WTC11 (cell line): Measurements from ENCODE around the gene CGB8. TPM values are rescaled to one million over a fixed set of nuclear protein-coding genes. Genes with fewer than 3 reads are reported as not detected.

Source experiments
- ATF1 ChIP-seq: sonication (generic); formaldehyde crosslinking; IDR thresholded peaks from 2 replicates; pipeline ENCODE4 v1.8.1; 2023; ENCODE audit warnings: mild to moderate bottlenecking, moderate library complexity, missing genetic modification reagents
- ATF3 ChIP-seq: sonication (generic); formaldehyde crosslinking; conservative IDR thresholded peaks from 2 replicates; pipeline ENCODE4 v1.8.1; 2022; ENCODE audit warnings: mild to moderate bottlenecking, missing genetic modification reagents
- CDX4 ChIP-seq: fragments of 250-450 bp; sonication (Bioruptor Pico); IDR thresholded peaks from 2 replicates; pipeline ENCODE4 v1.9.0; 2021; ENCODE audit warnings: moderate library complexity, mild to moderate bottlenecking, inconsistent platforms, borderline replicate concordance
- CREM ChIP-seq: sonication (generic); formaldehyde crosslinking; IDR thresholded peaks from 2 replicates; pipeline ENCODE4 v1.8.1; 2022; ENCODE audit warnings: mild to moderate bottlenecking, missing genetic modification reagents, moderate library complexity
- EMX1 ChIP-seq: fragments of 250-450 bp; sonication (Bioruptor Pico); IDR thresholded peaks from 2 replicates; pipeline ENCODE4 v1.8.0; 2021; ENCODE audit warnings: mild to moderate bottlenecking
- ERG ChIP-seq: fragments of 250-450 bp; sonication (Bioruptor Pico); IDR thresholded peaks from 2 replicates; pipeline ENCODE4 v1.8.0; 2021; ENCODE audit warnings: mild to moderate bottlenecking
- ESRRA ChIP-seq: sonication (generic); formaldehyde crosslinking; IDR thresholded peaks from 2 replicates; pipeline ENCODE4 v1.8.1; 2022; ENCODE audit warnings: mild to moderate bottlenecking, missing genetic modification reagents, borderline replicate concordance
- ETV6 ChIP-seq: sonication (generic); formaldehyde crosslinking; IDR thresholded peaks from 2 replicates; pipeline ENCODE4 v1.8.1; 2022; ENCODE audit warnings: mild to moderate bottlenecking, missing genetic modification reagents
- FOXJ3 ChIP-seq: sonication (generic); formaldehyde crosslinking; IDR thresholded peaks from 2 replicates; pipeline ENCODE4 v1.9.0; 2021; ENCODE audit warnings: missing genetic modification reagents, mild to moderate bottlenecking, borderline replicate concordance
- GABPB1 ChIP-seq: sonication (generic); formaldehyde crosslinking; IDR thresholded peaks from 2 replicates; pipeline ENCODE4 v1.8.1; 2023; ENCODE audit warnings: mild to moderate bottlenecking, missing genetic modification reagents
- MAX ChIP-seq: sonication (generic); formaldehyde crosslinking; IDR thresholded peaks from 2 replicates; pipeline ENCODE4 v1.8.0; 2022; ENCODE audit warnings: mild to moderate bottlenecking, missing genetic modification reagents
- MXD4 ChIP-seq: fragments of 250-450 bp; sonication (Bioruptor Pico); IDR thresholded peaks from 2 replicates; pipeline ENCODE4 v1.8.0; 2021; ENCODE audit warnings: mild to moderate bottlenecking, moderate library complexity, borderline replicate concordance
- PRDM15 ChIP-seq: sonication (generic); formaldehyde crosslinking; IDR thresholded peaks from 2 replicates; pipeline ENCODE4 v1.8.0; 2022; ENCODE audit warnings: missing genetic modification reagents
- RORB ChIP-seq: fragments of 250-450 bp; sonication (Bioruptor Pico); IDR thresholded peaks from 2 replicates; pipeline ENCODE4 v1.9.0; 2021; ENCODE audit warnings: mild to moderate bottlenecking
- SMAD4 ChIP-seq: sonication (generic); formaldehyde crosslinking; IDR thresholded peaks from 2 replicates; pipeline ENCODE4 v1.8.0; 2022; ENCODE audit warnings: mild to moderate bottlenecking, missing genetic modification reagents
- TCF7 ChIP-seq: sonication (generic); formaldehyde crosslinking; IDR thresholded peaks from 2 replicates; pipeline ENCODE4 v1.8.0; 2022; ENCODE audit warnings: mild to moderate bottlenecking, low read depth, missing genetic modification reagents, moderate library complexity
- TP53 ChIP-seq: sonication (generic); formaldehyde crosslinking; IDR thresholded peaks from 2 replicates; pipeline ENCODE4 v1.8.1; 2023; ENCODE audit warnings: mild to moderate bottlenecking, missing genetic modification reagents
- ZBTB43 ChIP-seq: sonication (generic); formaldehyde crosslinking; IDR thresholded peaks from 2 replicates; pipeline ENCODE4 v1.8.1; 2023; ENCODE audit warnings: mild to moderate bottlenecking, missing genetic modification reagents
- ZNF416 ChIP-seq: fragments of 250-450 bp; sonication (Bioruptor Pico); IDR thresholded peaks from 2 replicates; pipeline ENCODE4 v1.9.0; 2021; ENCODE audit warnings: mild to moderate bottlenecking, inconsistent platforms
- total RNA-seq: library from RNA; stranded (reverse); gene quantifications from 3 replicates; pipeline ENCODE4 v1.2.3, GENCODE V29; 2021
- TF ChIP-seq, protein P1 (sequence below): sonication (generic); formaldehyde crosslinking; IDR thresholded peaks from 2 replicates; pipeline ENCODE4 v1.8.1; 2022; ENCODE audit warnings: low read depth, missing genetic modification reagents, borderline replicate concordance
- TF ChIP-seq, protein P2 (sequence below): fragments of 250-450 bp; sonication (Bioruptor Pico); IDR thresholded peaks from 2 replicates; pipeline ENCODE4 v1.9.0; 2021; ENCODE audit warnings: mild to moderate bottlenecking
- TF ChIP-seq, protein P3 (sequence below): sonication (generic); formaldehyde crosslinking; IDR thresholded peaks from 2 replicates; pipeline ENCODE4 v1.8.0; 2023; ENCODE audit warnings: missing genetic modification reagents
- TF ChIP-seq, protein P4 (sequence below): sonication (generic); formaldehyde crosslinking; IDR thresholded peaks from 2 replicates; pipeline ENCODE4 v1.8.1; 2023; ENCODE audit warnings: mild to moderate bottlenecking, missing genetic modification reagents, moderate library complexity
- TF ChIP-seq, protein P5 (sequence below): sonication (generic); formaldehyde crosslinking; IDR thresholded peaks from 2 replicates; pipeline ENCODE4 v1.8.1; 2022; ENCODE audit warnings: low read depth, mild to moderate bottlenecking, moderate library complexity, missing genetic modification reagents, borderline replicate concordance

The CGB8 gene
- total RNA-seq, 1 experiment from 2014 or later, result 0.31 TPM

DNA sequence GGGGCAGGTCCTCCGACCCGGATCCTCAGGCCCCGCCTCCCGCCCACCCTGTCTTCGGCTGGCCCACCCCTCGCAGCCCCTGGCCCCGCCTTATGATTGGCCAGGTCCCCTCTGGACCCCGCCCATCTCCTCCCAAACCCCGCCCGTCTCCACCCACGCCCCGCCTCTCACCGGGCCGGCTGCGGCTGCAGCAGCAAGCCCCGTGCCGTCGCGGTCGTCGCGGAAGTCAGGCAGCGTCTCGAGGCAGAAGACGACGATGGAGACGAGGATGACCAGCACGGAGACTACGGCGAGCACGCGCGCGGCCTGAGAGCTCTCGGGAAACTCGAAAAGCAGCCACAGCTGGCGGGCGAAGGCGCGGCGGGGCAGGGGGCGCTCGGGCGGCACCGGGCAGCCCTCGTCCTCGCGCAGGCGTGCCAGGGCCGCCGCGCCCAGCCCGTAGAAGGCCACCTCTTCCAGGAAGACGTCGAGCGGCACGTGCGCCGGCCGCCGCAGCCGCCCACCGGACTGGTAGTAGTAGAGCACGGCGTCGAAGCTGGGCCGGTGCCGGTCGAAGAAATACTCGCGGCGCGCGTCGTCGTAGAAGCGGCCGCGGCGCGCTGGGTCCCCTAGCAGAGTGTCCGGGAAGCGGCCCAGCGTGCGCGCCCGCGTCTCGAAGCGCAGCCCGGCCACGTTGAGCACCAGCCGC lies 23.1 kb upstream of the CGB8 start (continued):
- TF ChIP-seq PRDM15 (CRISPR knock-in tag) (peak; percentile 31; the same call in 1 of the 2 replicates), ATF3 (CRISPR knock-in tag) (no peak), GABPB1 (CRISPR knock-in tag) (no peak), CREM (CRISPR knock-in tag) (peak; percentile 65; the same call in 1 of the 2 replicates), CDX4 (no peak), MXD4 (CRISPR knock-in tag) (no peak), ERG (CRISPR knock-in tag) (no peak), ETV6 (CRISPR knock-in tag) (peak; percentile 93), ATF1 (no peak; the same call in 1 of the 2 replicates), ESRRA (peak; percentile 93; the same call in 1 of the 2 replicates), FOXJ3 (CRISPR knock-in tag) (no peak), ZNF416 (CRISPR knock-in tag) (no peak), RORB (CRISPR knock-in tag) (no peak), TCF7 (CRISPR knock-in tag) (peak; percentile 91), EMX1 (no peak), SMAD4 (CRISPR knock-in tag) (peak; percentile 46; the same call in 1 of the 2 replicates), MAX (CRISPR knock-in tag) (peak; percentile 97), ZBTB43 (CRISPR knock-in tag) (peak; percentile 75; the same call in 1 of the 2 replicates), TP53 (CRISPR knock-in tag) (peak; percentile 95)
- TF ChIP-seq, protein P1, sequence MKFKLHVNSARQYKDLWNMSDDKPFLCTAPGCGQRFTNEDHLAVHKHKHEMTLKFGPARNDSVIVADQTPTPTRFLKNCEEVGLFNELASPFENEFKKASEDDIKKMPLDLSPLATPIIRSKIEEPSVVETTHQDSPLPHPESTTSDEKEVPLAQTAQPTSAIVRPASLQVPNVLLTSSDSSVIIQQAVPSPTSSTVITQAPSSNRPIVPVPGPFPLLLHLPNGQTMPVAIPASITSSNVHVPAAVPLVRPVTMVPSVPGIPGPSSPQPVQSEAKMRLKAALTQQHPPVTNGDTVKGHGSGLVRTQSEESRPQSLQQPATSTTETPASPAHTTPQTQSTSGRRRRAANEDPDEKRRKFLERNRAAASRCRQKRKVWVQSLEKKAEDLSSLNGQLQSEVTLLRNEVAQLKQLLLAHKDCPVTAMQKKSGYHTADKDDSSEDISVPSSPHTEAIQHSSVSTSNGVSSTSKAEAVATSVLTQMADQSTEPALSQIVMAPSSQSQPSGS (CRISPR knock-in tag), result peak; percentile 71; the same call in 1 of the 2 replicates
- TF ChIP-seq, protein P2, sequence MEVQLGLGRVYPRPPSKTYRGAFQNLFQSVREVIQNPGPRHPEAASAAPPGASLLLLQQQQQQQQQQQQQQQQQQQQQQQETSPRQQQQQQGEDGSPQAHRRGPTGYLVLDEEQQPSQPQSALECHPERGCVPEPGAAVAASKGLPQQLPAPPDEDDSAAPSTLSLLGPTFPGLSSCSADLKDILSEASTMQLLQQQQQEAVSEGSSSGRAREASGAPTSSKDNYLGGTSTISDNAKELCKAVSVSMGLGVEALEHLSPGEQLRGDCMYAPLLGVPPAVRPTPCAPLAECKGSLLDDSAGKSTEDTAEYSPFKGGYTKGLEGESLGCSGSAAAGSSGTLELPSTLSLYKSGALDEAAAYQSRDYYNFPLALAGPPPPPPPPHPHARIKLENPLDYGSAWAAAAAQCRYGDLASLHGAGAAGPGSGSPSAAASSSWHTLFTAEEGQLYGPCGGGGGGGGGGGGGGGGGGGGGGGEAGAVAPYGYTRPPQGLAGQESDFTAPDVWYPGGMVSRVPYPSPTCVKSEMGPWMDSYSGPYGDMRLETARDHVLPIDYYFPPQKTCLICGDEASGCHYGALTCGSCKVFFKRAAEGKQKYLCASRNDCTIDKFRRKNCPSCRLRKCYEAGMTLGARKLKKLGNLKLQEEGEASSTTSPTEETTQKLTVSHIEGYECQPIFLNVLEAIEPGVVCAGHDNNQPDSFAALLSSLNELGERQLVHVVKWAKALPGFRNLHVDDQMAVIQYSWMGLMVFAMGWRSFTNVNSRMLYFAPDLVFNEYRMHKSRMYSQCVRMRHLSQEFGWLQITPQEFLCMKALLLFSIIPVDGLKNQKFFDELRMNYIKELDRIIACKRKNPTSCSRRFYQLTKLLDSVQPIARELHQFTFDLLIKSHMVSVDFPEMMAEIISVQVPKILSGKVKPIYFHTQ, result no peak
- TF ChIP-seq, protein P3, sequence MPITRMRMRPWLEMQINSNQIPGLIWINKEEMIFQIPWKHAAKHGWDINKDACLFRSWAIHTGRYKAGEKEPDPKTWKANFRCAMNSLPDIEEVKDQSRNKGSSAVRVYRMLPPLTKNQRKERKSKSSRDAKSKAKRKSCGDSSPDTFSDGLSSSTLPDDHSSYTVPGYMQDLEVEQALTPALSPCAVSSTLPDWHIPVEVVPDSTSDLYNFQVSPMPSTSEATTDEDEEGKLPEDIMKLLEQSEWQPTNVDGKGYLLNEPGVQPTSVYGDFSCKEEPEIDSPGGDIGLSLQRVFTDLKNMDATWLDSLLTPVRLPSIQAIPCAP (CRISPR knock-in tag), result peak; percentile 93
- TF ChIP-seq, protein P4, sequence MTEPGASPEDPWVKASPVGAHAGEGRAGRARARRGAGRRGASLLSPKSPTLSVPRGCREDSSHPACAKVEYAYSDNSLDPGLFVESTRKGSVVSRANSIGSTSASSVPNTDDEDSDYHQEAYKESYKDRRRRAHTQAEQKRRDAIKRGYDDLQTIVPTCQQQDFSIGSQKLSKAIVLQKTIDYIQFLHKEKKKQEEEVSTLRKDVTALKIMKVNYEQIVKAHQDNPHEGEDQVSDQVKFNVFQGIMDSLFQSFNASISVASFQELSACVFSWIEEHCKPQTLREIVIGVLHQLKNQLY (CRISPR knock-in tag), result no peak
- TF ChIP-seq, protein P5, sequence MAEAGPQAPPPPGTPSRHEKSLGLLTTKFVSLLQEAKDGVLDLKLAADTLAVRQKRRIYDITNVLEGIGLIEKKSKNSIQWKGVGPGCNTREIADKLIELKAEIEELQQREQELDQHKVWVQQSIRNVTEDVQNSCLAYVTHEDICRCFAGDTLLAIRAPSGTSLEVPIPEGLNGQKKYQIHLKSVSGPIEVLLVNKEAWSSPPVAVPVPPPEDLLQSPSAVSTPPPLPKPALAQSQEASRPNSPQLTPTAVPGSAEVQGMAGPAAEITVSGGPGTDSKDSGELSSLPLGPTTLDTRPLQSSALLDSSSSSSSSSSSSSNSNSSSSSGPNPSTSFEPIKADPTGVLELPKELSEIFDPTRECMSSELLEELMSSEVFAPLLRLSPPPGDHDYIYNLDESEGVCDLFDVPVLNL (CRISPR knock-in tag), result peak; percentile 90
